Testis (tissue), 3 donors: ENCODE results near the gene SIRT5. TPM values are rescaled to one million over a fixed set of nuclear protein-coding genes. Genes with fewer than 3 reads are reported as not detected.

Experiments
- DNase-seq: peaks from one replicate; pipeline ENCODE4 v3.0.0-alpha.2; 2019
- H3K27ac ChIP-seq, 2 donors: fragments of 200-600 bp; sonication (generic); one replicate each; pipeline ENCODE4 v1.5.1; 2019
- H3K27me3 ChIP-seq: fragments of 200-600 bp; sonication (generic); one replicate; pipeline ENCODE4 v1.5.1; 2019
- H3K36me3 ChIP-seq: fragments of 200-600 bp; sonication (generic); one replicate; pipeline ENCODE4 v1.5.1; 2017; ENCODE audit warnings: low read depth; ENCODE audit errors: missing control alignments
- H3K4me1 ChIP-seq: fragments of 200-600 bp; sonication (generic); one replicate; pipeline ENCODE4 v1.5.1; 2019
- H3K4me3 ChIP-seq, 2 donors: fragments of 200-600 bp; sonication (generic); one replicate each; pipeline ENCODE4 v1.5.1; 2017 to 2019
- H3K9me3 ChIP-seq: fragments of 200-600 bp; sonication (generic); one replicate; pipeline ENCODE4 v1.5.1; 2017
- CTCF ChIP-seq, 3 experiments: fragments of 450-650 bp in 2 of 3; fragments of 200-600 bp in 1 of 3; sonication (generic) in 1 of 3; IDR thresholded peaks; one replicate each; pipeline ENCODE4 v1.5.1; 2016 to 2019; ENCODE audit warnings: antibody characterized with exemption in 3 of 3, mild to moderate bottlenecking in 2 of 3, moderate library complexity in 1 of 3
- POLR2A ChIP-seq: fragments of 450-650 bp; IDR thresholded peaks from one replicate; pipeline ENCODE4 v1.6.1; 2017; ENCODE audit warnings: antibody characterized with exemption, mild to moderate bottlenecking, moderate library complexity
- WGBS, 2 donors: methylation state at CpG; one replicate each; pipeline ENCODE4 v1.1.5; 2018; 5-methylcytosine and 5-hydroxymethylcytosine counted together
- intact Hi-C: fragments of 100-400 bp; cut with DNase I; formaldehyde crosslinking; loops from one replicate; pipeline ENCODE4 v1.15.1; 2023; ENCODE audit warnings: low total_unique reads
- polyA plus RNA-seq: library from polyadenylated mRNA; stranded (reverse); fragments of 350-450 nt; fragmentation: Illumina TruSeq; extraction: RNeasy Lipid Tissue Mini Kit (QIAGEN cat#74804); gene quantifications from one replicate; pipeline ENCODE4 v1.2.3, GENCODE V29; 2014; ENCODE audit warnings: low read depth, low replicate concordance; ENCODE audit not compliant: insufficient read depth
- total RNA-seq, 2 donors: library from RNA; depleted of rRNA; stranded (reverse); fragments of >200 nt; gene quantifications; one replicate each; pipeline ENCODE4 v1.2.3, GENCODE V29; 2016

SIRT5 gene
- total and polyA plus RNA-seq, 3 donors from 2014 or later, result 11.2 to 22.1 (median 15.7) TPM

- H3K9me3 ChIP-seq, result no peaks in the 10 kb centered on the region
- intact Hi-C loops, result loop anchor here (10.0 kb wide), 1 partner anchor 214 kb away; no protein-coding TSS in a partner anchor
- WGBS, 2 donors, result 65 to 72% methylated on average over 4 of the region's 4 CpGs
Observed at GRCh38 chr6:13548500-13549210, 25.7 kb upstream of the SIRT5 start.

GRCh38 chr6:13550656-13551055 is 23.7 kb upstream of the SIRT5 start:
- intact Hi-C loops, result no loop called here
- no peaks in the 10 kb centered on the region for H3K36me3 ChIP-seq
- peaks cover 8% of the 10 kb centered on the region for H3K4me1 ChIP-seq
- no peak overlapping the region for H3K27ac ChIP-seq
- TF ChIP-seq CTCF (IDR thresholded peaks at IDR 0.05) (no peak), POLR2A (no peak)
- DNase-seq, result no peak
- H3K9me3 ChIP-seq, result no peaks in the 10 kb centered on the region
- H3K4me3 ChIP-seq, result no peak overlapping the region
- no peaks in the 10 kb centered on the region for H3K27me3 ChIP-seq

More at GRCh38 chr6:13548500-13549210, 25.7 kb upstream of the SIRT5 start:
- no peaks in the 10 kb centered on the region for H3K27me3 ChIP-seq
- no peak overlapping the region for H3K4me3 ChIP-seq
- TF ChIP-seq POLR2A, result no peak
- TF ChIP-seq CTCF (IDR thresholded peaks at IDR 0.05), result no peak
- no peak overlapping the region for H3K27ac ChIP-seq
- no peak for DNase-seq
- no peaks in the 10 kb centered on the region for H3K4me1 ChIP-seq
- H3K36me3 ChIP-seq, result no peaks in the 10 kb centered on the region

GRCh38 chr6:13553646-13554045 is 20.8 kb upstream of the SIRT5 start:
- intact Hi-C loops, result no loop called here

GRCh38 chr6:13554929-13555333 is 19.5 kb upstream of the SIRT5 start:
- no peak for DNase-seq
- TF ChIP-seq CTCF (IDR thresholded peaks at IDR 0.05), result no peak
- no peak for TF ChIP-seq POLR2A
- Histone ChIP-seq H3K36me3 (no peaks in the 10 kb centered on the region), H3K27ac (peak overlapping the region in 1 of 2 donors; percentile 60), H3K9me3 (no peaks in the 10 kb centered on the region), H3K4me1 (peaks cover 8% of the 10 kb centered on the region), H3K4me3 (no peak overlapping the region), H3K27me3 (no peaks in the 10 kb centered on the region)
- intact Hi-C loops, result no loop called here
- 16 to 28% methylated on average over 8 of the region's 8 CpGs for WGBS, 2 donors

More at GRCh38 chr6:13553646-13554045, 20.8 kb upstream of the SIRT5 start:
- DNase-seq, result no peak
- Histone ChIP-seq H3K4me1 (peaks cover 8% of the 10 kb centered on the region), H3K36me3 (no peaks in the 10 kb centered on the region), H3K27ac (no peak overlapping the region), H3K27me3 (no peaks in the 10 kb centered on the region), H3K9me3 (no peaks in the 10 kb centered on the region), H3K4me3 (no peak overlapping the region)
- WGBS, 2 donors, result 96% methylated on average over 1 of the region's 1 CpG
- TF ChIP-seq CTCF (IDR thresholded peaks at IDR 0.05), result no peak
- TF ChIP-seq POLR2A, result no peak

GRCh38 chr6:13557841-13558240 is 16.6 kb upstream of the SIRT5 start:
- TF ChIP-seq CTCF (IDR thresholded peaks at IDR 0.05), result no peak
- TF ChIP-seq POLR2A, result no peak
- no peak overlapping the region for H3K4me3 ChIP-seq
- peaks cover 8% of the 10 kb centered on the region for H3K4me1 ChIP-seq
- no peak overlapping the region for H3K27ac ChIP-seq
- no peaks in the 10 kb centered on the region for H3K27me3 ChIP-seq
- H3K36me3 ChIP-seq, result no peaks in the 10 kb centered on the region
- no peak for DNase-seq
- intact Hi-C loops, result no loop called here
- no peaks in the 10 kb centered on the region for H3K9me3 ChIP-seq
